ENCODE results near the gene SAMD8.
A peak's percentile ranks its signal among the peaks of the same experiment; 100 is the strongest.
"Not testable (repeated sequence)": the region's sequence is repeated elsewhere in the genome, so short reads cannot be mapped to it uniquely, and the experiment has no call there.

SAMD8 gene

DNA sequence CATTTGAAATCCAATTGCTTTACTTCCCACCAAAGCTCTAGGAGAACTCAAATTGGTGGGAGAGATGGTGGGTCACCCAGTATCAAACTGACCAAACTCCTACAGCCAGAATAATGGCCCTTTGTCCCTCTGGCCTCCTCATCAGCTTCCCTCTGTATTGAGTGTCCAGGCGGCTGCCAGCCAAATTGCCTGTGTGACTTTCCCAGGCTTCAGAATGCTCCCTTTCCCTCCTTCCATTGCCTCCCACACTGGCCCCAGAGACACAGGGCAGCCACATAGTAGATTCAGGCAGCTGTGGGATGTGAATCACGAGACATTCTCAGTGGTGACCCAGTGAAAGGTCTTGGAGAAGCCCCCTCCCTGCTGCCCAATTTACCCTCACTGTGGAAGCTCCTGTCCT, 86.5 kb downstream of the SAMD8 start:
- Histone ChIP-seq H3K9me3 (replicated peaks in 1 of 2; ENCODE audit: control insufficient read depth in 2 of 2, insufficient read depth in 1 of 2, low read depth in 1 of 2, low read length in 2 of 2) (peaks cover 0 to 2% of the 10 kb centered on the region in 2 donors), H3K18ac (ENCODE audit: low read length) (no peak overlapping the region), H3K4me3 (ENCODE audit: low read length in 2 of 2) (no peak overlapping the region), H3K23ac (ENCODE audit: low read depth, low read length, poor library complexity) (no peak overlapping the region), H2BK15ac (ENCODE audit: low read length) (no peak overlapping the region), H2BK5ac (ENCODE audit: low read length) (no peak overlapping the region), H3K4me2 (ENCODE audit: insufficient read depth, low read length, poor library complexity, severe bottlenecking) (no peak overlapping the region), H4K91ac (ENCODE audit: low read depth, low read length, poor library complexity) (no peak overlapping the region), H4K8ac (ENCODE audit: low read depth, low read length) (no peak overlapping the region), H2BK12ac (ENCODE audit: low read length) (no peak overlapping the region), H2AFZ (ENCODE audit: low read length) (no peak overlapping the region), H3K4ac (ENCODE audit: low read length) (no peak overlapping the region), H2AK5ac (ENCODE audit: low read depth, low read length) (no peak overlapping the region), H3K14ac (ENCODE audit: low read length) (no peak overlapping the region), H3K4me1 (ENCODE audit: control insufficient read depth in 2 of 2, insufficient read depth in 1 of 2, low read depth in 1 of 2, low read length in 2 of 2) (peaks cover 0 to 6% of the 10 kb centered on the region in 2 donors), H2BK120ac (ENCODE audit: low read depth, low read length) (no peak overlapping the region), H3K9ac (ENCODE audit: low read depth, low read length, poor library complexity) (no peak overlapping the region), H3K27ac (replicated peaks; ENCODE audit: low read length) (peak overlapping the region; percentile 23), H3K36me3 (replicated peaks in 1 of 2; ENCODE audit: control insufficient read depth in 2 of 2, insufficient read depth in 2 of 2, low read length in 2 of 2) (no peaks in the 10 kb centered on the region), H3K27me3 (ENCODE audit: control insufficient read depth in 3 of 3, insufficient read depth in 3 of 3, low read depth in 1 of 3, low read length in 3 of 3) (no peaks in the 10 kb centered on the region), H3K79me1 (ENCODE audit: low read depth, low read length) (no peaks in the 10 kb centered on the region)
- DNase-seq (ENCODE audit: low spot score): no peak
- WGBS, 2 donors (ENCODE audit: extremely low coverage in 2 of 2, insufficient read length in 2 of 2, insufficient replicate concordance in 1 of 2): no CpG with 5 or more reads among the region's 2 CpGs

DNA sequence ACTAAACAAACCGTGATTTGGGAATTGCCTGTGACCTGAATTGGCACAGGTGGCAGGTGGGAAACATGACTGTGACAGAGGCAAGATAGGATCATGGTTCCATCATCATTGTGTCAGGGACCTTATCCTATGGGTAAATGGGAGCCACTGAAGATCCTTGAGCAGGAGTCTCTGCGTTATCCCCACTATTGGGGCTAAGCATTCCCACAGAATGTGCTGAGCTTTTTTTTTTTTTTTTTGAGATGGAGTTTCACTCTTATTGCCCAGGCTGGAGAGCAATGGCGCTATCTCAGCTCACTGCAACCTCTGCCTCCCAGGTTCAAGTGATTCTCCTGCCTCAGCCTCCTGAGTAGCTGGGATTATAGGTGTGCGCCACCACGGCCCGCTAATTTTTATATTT, 88.5 kb downstream of the SAMD8 start:
- H4K8ac ChIP-seq (ENCODE audit: low read depth, low read length); H3K9ac ChIP-seq (ENCODE audit: low read depth, low read length, poor library complexity); H2AFZ ChIP-seq (ENCODE audit: low read length); DNase-seq (ENCODE audit: low spot score); H2BK12ac ChIP-seq (ENCODE audit: low read length); H3K4ac ChIP-seq (ENCODE audit: low read length); H2BK5ac ChIP-seq (ENCODE audit: low read length); H3K36me3 ChIP-seq (replicated peaks in 1 of 2; ENCODE audit: control insufficient read depth in 2 of 2, insufficient read depth in 2 of 2, low read length in 2 of 2); H2BK15ac ChIP-seq (ENCODE audit: low read length); H4K91ac ChIP-seq (ENCODE audit: low read depth, low read length, poor library complexity); H3K18ac ChIP-seq (ENCODE audit: low read length); H3K4me1 ChIP-seq (ENCODE audit: control insufficient read depth in 2 of 2, insufficient read depth in 1 of 2, low read depth in 1 of 2, low read length in 2 of 2); H3K4me3 ChIP-seq (ENCODE audit: low read length in 2 of 2); H3K23ac ChIP-seq (ENCODE audit: low read depth, low read length, poor library complexity); H3K79me1 ChIP-seq (ENCODE audit: low read depth, low read length); H3K27ac ChIP-seq (replicated peaks; ENCODE audit: low read length); H3K14ac ChIP-seq (ENCODE audit: low read length); H3K9me3 ChIP-seq (replicated peaks in 1 of 2; ENCODE audit: control insufficient read depth in 2 of 2, insufficient read depth in 1 of 2, low read depth in 1 of 2, low read length in 2 of 2); H3K4me2 ChIP-seq (ENCODE audit: insufficient read depth, low read length, poor library complexity, severe bottlenecking); H2AK5ac ChIP-seq (ENCODE audit: low read depth, low read length); H3K27me3 ChIP-seq (ENCODE audit: control insufficient read depth in 3 of 3, insufficient read depth in 3 of 3, low read depth in 1 of 3, low read length in 3 of 3); H2BK120ac ChIP-seq (ENCODE audit: low read depth, low read length): not testable (repeated sequence)
- no CpG with 5 or more reads among the region's 6 CpGs for WGBS, 2 donors (ENCODE audit: extremely low coverage in 2 of 2, insufficient read length in 2 of 2, insufficient replicate concordance in 1 of 2)

DNA sequence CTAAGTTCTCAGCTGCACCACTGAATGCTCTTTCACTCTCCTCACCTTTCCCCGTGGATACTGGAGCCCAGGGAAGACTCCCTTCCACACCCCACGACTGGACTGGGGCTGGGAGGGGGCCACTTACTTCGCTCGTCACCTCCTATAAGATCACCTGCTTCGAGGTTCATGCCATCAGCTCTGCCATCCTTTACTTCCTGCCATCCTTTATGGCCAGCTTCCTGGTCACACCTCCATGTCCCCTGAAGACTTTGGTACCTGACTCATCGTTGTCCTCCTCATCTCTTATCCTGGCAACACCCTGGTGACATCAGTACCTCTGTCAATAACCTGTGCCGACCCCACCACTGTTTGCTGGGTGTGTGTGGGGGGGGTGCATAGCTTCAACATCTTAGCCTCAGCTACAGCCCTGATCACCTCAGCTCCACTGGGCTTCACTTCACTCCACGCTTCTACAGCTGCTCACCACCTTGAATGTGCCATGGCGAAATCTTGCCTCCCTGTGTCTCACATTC, 90.4 kb downstream of the SAMD8 start:
- H3K9me3 ChIP-seq (replicated peaks in 1 of 2; ENCODE audit: control insufficient read depth in 2 of 2, insufficient read depth in 1 of 2, low read depth in 1 of 2, low read length in 2 of 2): peaks cover 0 to 2% of the 10 kb centered on the region in 2 donors
- H2BK15ac ChIP-seq (ENCODE audit: low read length): no peak overlapping the region
- H3K36me3 ChIP-seq (replicated peaks in 1 of 2; ENCODE audit: control insufficient read depth in 2 of 2, insufficient read depth in 2 of 2, low read length in 2 of 2): no peaks in the 10 kb centered on the region
- no peak for DNase-seq (ENCODE audit: low spot score)
- H4K91ac ChIP-seq (ENCODE audit: low read depth, low read length, poor library complexity): no peak overlapping the region
- no peak overlapping the region for H2BK5ac ChIP-seq (ENCODE audit: low read length)
- WGBS, 2 donors (ENCODE audit: extremely low coverage in 2 of 2, insufficient read length in 2 of 2, insufficient replicate concordance in 1 of 2): no CpG with 5 or more reads among the region's 9 CpGs
- H3K14ac ChIP-seq (ENCODE audit: low read length): no peak overlapping the region
- H3K4me1 ChIP-seq (ENCODE audit: control insufficient read depth in 2 of 2, insufficient read depth in 1 of 2, low read depth in 1 of 2, low read length in 2 of 2): peaks cover 0 to 6% of the 10 kb centered on the region in 2 donors
- H3K4ac ChIP-seq (ENCODE audit: low read length): no peak overlapping the region
- H2BK120ac ChIP-seq (ENCODE audit: low read depth, low read length): no peak overlapping the region
- no peaks in the 10 kb centered on the region for H3K79me1 ChIP-seq (ENCODE audit: low read depth, low read length)
- no peak overlapping the region for H3K23ac ChIP-seq (ENCODE audit: low read depth, low read length, poor library complexity)
- no peak overlapping the region for H3K9ac ChIP-seq (ENCODE audit: low read depth, low read length, poor library complexity)
- H2AK5ac ChIP-seq (ENCODE audit: low read depth, low read length): no peak overlapping the region
- no peak overlapping the region for H4K8ac ChIP-seq (ENCODE audit: low read depth, low read length)
- H2AFZ ChIP-seq (ENCODE audit: low read length): no peak overlapping the region
- no peak overlapping the region for H2BK12ac ChIP-seq (ENCODE audit: low read length)
- H3K27me3 ChIP-seq (ENCODE audit: control insufficient read depth in 3 of 3, insufficient read depth in 3 of 3, low read depth in 1 of 3, low read length in 3 of 3): no peaks in the 10 kb centered on the region
- peak overlapping the region; percentile 19 for H3K18ac ChIP-seq (ENCODE audit: low read length)
- H3K4me3 ChIP-seq (ENCODE audit: low read length in 2 of 2): no peak overlapping the region
- H3K27ac ChIP-seq (replicated peaks; ENCODE audit: low read length): no peak overlapping the region
- H3K4me2 ChIP-seq (ENCODE audit: insufficient read depth, low read length, poor library complexity, severe bottlenecking): no peak overlapping the region

DNA sequence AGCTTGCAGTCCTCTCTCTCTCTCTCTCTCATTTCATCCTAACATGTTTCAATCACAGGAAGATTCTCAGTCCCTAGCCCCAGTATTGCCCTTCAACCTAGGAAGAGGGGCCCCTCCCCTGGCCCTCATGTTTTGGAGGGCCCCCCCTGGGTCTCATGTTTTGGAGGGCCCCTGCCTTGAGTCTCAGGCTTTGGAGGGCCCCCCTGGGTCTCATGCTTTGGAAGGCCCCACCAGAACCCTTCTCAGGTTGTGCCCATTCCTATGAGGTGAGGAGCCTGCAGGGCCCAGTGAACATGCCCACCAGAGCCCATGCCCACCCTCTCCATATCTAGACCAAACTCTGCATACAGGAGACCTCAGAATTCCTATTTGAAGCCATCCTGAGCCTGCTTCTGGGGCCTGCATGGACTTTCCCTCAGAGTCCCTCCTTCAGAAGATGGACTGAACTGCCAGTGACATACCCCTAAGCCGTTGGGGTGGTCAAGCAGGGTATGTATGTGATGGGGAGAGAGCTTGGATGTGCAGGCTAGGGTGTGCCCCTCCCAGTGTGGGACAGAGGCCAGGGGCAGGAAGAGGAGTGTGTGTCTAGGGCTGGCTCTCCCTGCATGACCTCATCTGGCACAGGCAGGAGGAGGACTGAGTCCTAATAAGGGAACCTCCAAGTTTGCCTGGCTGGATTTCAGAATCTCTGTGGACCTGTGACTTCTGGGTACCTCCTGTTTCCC, 91.0 kb downstream of the SAMD8 start:
- no peak overlapping the region for H3K14ac ChIP-seq (ENCODE audit: low read length)
- no peak overlapping the region for H4K91ac ChIP-seq (ENCODE audit: low read depth, low read length, poor library complexity)
- no CpG with 5 or more reads among the region's 1 CpG for WGBS, 2 donors (ENCODE audit: extremely low coverage in 2 of 2, insufficient read length in 2 of 2, insufficient replicate concordance in 1 of 2)
- no peak overlapping the region for H3K23ac ChIP-seq (ENCODE audit: low read depth, low read length, poor library complexity)
- no peaks in the 10 kb centered on the region for H3K36me3 ChIP-seq (replicated peaks in 1 of 2; ENCODE audit: control insufficient read depth in 2 of 2, insufficient read depth in 2 of 2, low read length in 2 of 2)
- H3K4me2 ChIP-seq (ENCODE audit: insufficient read depth, low read length, poor library complexity, severe bottlenecking): no peak overlapping the region
- no peak overlapping the region for H3K4me3 ChIP-seq (ENCODE audit: low read length in 2 of 2)
- peak overlapping the region; percentile 14 for H2BK120ac ChIP-seq (ENCODE audit: low read depth, low read length)
- no peaks in the 10 kb centered on the region for H3K79me1 ChIP-seq (ENCODE audit: low read depth, low read length)
- no peak overlapping the region for H2BK12ac ChIP-seq (ENCODE audit: low read length)
- no peak overlapping the region for H2AFZ ChIP-seq (ENCODE audit: low read length)
- DNase-seq (ENCODE audit: low spot score): no peak
- H3K27me3 ChIP-seq (ENCODE audit: control insufficient read depth in 3 of 3, insufficient read depth in 3 of 3, low read depth in 1 of 3, low read length in 3 of 3): no peaks in the 10 kb centered on the region
- H4K8ac ChIP-seq (ENCODE audit: low read depth, low read length): no peak overlapping the region
- H3K4ac ChIP-seq (ENCODE audit: low read length): no peak overlapping the region
- no peak overlapping the region for H2AK5ac ChIP-seq (ENCODE audit: low read depth, low read length)
- peaks cover 0 to 6% of the 10 kb centered on the region in 2 donors for H3K4me1 ChIP-seq (ENCODE audit: control insufficient read depth in 2 of 2, insufficient read depth in 1 of 2, low read depth in 1 of 2, low read length in 2 of 2)
- no peak overlapping the region for H3K27ac ChIP-seq (replicated peaks; ENCODE audit: low read length)
- H3K9me3 ChIP-seq (replicated peaks in 1 of 2; ENCODE audit: control insufficient read depth in 2 of 2, insufficient read depth in 1 of 2, low read depth in 1 of 2, low read length in 2 of 2): peaks cover 0 to 2% of the 10 kb centered on the region in 2 donors
- no peak overlapping the region for H3K18ac ChIP-seq (ENCODE audit: low read length)
- H2BK15ac ChIP-seq (ENCODE audit: low read length): no peak overlapping the region
- no peak overlapping the region for H3K9ac ChIP-seq (ENCODE audit: low read depth, low read length, poor library complexity)
- peak overlapping the region; percentile 17 for H2BK5ac ChIP-seq (ENCODE audit: low read length)
